Measurements from ENCODE around the gene DPCD.

- TF ChIP-seq CTCF (conservative IDR thresholded peaks at IDR 0.05) (no peak), EZH2 (IDR thresholded peaks at IDR 0.05; ENCODE audit: low read depth) (no peak)
These were observed 25.5 kb downstream of the DPCD start for GRCh38 chr10:101613646-101614045.

All from PC-9 (cell line).